GM21529 (cell line): ENCODE results near the gene KRT20.
"Not testable (repeated sequence)": the region's sequence is repeated elsewhere in the genome, so short reads cannot be mapped to it uniquely, and the experiment has no call there.

ENCODE experiments used
- ATAC-seq: cut with Tn5 transposase; IDR thresholded peaks from one replicate; pipeline ENCODE4 v1.9.1; 2021; ENCODE audit not compliant: unreplicated experiment

The KRT20 gene

GRCh38 chr17:40884708-40885512 is at the start of gene KRT20:
Gene KRT20, minus strand, starts transcription at chr17:40885242. Its CDS starts 57 bp downstream, at chr17:40885185.
- ATAC-seq: no peak

GRCh38 chr17:40932608-40933007 is 47.6 kb upstream of the KRT20 start:
- no peak for ATAC-seq

- ATAC-seq: no peak
Measured at GRCh38 chr17:40931311-40931710, 46.3 kb upstream of the KRT20 start.

GRCh38 chr17:40926341-40926740 is 41.3 kb upstream of the KRT20 start:
- no peak for ATAC-seq

- ATAC-seq: no peak
Measured at GRCh38 chr17:40922239-40922638, 37.2 kb upstream of the KRT20 start.

- no peak for ATAC-seq
Measured at GRCh38 chr17:40921026-40921425, 36.0 kb upstream of the KRT20 start.

GRCh38 chr17:40917116-40917515 is 32.1 kb upstream of the KRT20 start:
- ATAC-seq: not testable (repeated sequence)

GRCh38 chr17:40916366-40916765 is 31.3 kb upstream of the KRT20 start:
- ATAC-seq: no peak

- peak; percentile 49 for ATAC-seq
Measured at GRCh38 chr17:40915721-40916256, 30.7 kb upstream of the KRT20 start.

GRCh38 chr17:40915199-40915661 is 30.2 kb upstream of the KRT20 start:
- peak; percentile 62 for ATAC-seq

GRCh38 chr17:40914075-40914855 is 29.2 kb upstream of the KRT20 start:
- ATAC-seq: no peak

- no peak for ATAC-seq
Measured at GRCh38 chr17:40912486-40913210, 27.6 kb upstream of the KRT20 start.

- no peak for ATAC-seq
Measured at GRCh38 chr17:40910441-40910841, 25.4 kb upstream of the KRT20 start.

GRCh38 chr17:40909755-40910154 is 24.7 kb upstream of the KRT20 start:
- ATAC-seq: no peak

GRCh38 chr17:40909351-40909750 is 24.3 kb upstream of the KRT20 start:
- ATAC-seq: no peak

- no peak for ATAC-seq
Measured at GRCh38 chr17:40906613-40907012, 21.6 kb upstream of the KRT20 start.

GRCh38 chr17:40905370-40905769 is 20.3 kb upstream of the KRT20 start:
- no peak for ATAC-seq

GRCh38 chr17:40903129-40903847 is 18.2 kb upstream of the KRT20 start:
- ATAC-seq: no peak

- no peak for ATAC-seq
Measured at GRCh38 chr17:40902498-40902897, 17.5 kb upstream of the KRT20 start.

GRCh38 chr17:40901981-40902474 is 17.0 kb upstream of the KRT20 start:
- no peak for ATAC-seq
